ENCODE data around the gene KDM4C. TPM values are rescaled to one million over a fixed set of nuclear protein-coding genes. Genes with fewer than 3 reads are reported as not detected.
A peak's percentile ranks its signal among the peaks of the same experiment; 100 is the strongest.
"Not testable (repeated sequence)": the region's sequence is repeated elsewhere in the genome, so short reads cannot be mapped to it uniquely, and the experiment has no call there.

KDM4C gene
- total and polyA plus RNA-seq, 2 of the 8 experiments (the other 6 are each of a cell fraction or from before 2014, with no cell fraction given): 13.0 to 26.1 TPM

DNA sequence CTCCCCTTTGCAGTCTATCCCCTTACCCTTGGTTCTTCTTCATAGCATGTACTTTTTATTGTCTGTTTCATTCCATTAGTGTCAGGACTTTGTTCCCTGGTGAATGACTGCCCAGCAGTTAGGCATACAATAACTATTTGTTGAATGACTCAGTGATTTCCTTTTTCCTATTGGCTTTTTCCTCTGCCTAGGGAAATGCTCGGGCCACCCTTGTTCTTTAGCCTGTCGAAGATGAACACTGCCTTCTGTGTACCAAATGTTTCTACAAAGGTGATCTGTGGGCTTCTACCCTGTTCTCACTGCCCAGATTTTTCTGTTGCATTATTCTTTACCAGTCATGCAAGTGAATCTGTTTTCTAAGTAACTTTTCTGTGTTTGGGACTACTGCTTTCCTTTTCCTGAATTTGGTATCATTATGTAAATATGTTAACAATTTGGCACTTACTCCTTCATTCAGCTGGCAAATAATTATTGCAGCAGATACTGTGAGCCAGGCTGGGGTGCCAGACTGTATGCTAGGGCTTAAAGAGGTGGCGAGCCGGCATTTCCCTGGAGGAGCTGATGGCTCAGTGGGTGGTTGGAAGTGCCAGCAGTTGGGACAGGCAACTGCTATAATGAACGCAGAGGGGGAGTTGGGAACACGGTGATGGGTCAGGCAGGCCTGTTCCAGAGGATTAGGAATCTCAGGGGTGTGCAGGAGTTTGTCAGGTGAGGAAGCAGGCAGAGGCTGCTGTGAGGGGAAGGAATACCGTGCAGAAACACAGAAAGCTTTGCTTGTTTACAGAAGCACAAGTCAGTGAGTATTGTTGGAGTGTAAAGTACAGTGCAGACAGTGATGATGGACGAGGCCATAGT is 30.6 kb downstream of the KDM4C start (continued):
- TF ChIP-seq RAD21 (IDR thresholded peaks at IDR 0.05 in 1 of 2, conservative IDR thresholded peaks at IDR 0.05 in 1 of 2; ENCODE audit: low read depth in 2 of 2, low read length in 2 of 2) (no peak), SUZ12 (IDR thresholded peaks at IDR 0.05; ENCODE audit: low read length) (no peak), SP1 (IDR thresholded peaks at IDR 0.05; ENCODE audit: low read depth, low read length) (no peak)

- not testable (repeated sequence) for H3K27ac ChIP-seq (ENCODE audit: low read depth, low read length); H2AFZ ChIP-seq (ENCODE audit: low read length); H3K56ac ChIP-seq (replicated peaks; ENCODE audit: insufficient read length, low read depth, low read length); FAIRE-seq; H3K23me2 ChIP-seq (ENCODE audit: low read depth, low read length); H4K5ac ChIP-seq (ENCODE audit: insufficient read length, low read depth, low read length); H3K4ac ChIP-seq (replicated peaks; ENCODE audit: insufficient read length, low read depth, low read length); H3K79me1 ChIP-seq (ENCODE audit: low read depth, low read length); H3K9me3 ChIP-seq (ENCODE audit: insufficient read depth in 2 of 2, low read depth in 1 of 2, low read length in 1 of 2); H4K20me1 ChIP-seq (replicated peaks in 1 of 2; ENCODE audit: control insufficient read depth in 1 of 2, insufficient read depth in 2 of 2, low read length in 2 of 2); H2BK120ac ChIP-seq (replicated peaks; ENCODE audit: low read depth, low read length); H3K36me3 ChIP-seq (ENCODE audit: control insufficient read depth in 2 of 4, insufficient read depth in 4 of 4, low read length in 3 of 4); H3K4me3 ChIP-seq (ENCODE audit: extremely low read depth in 1 of 4, insufficient read depth in 2 of 4, low read depth in 3 of 4, low read length in 4 of 4); H3K14ac ChIP-seq (ENCODE audit: insufficient read length); H2BK20ac ChIP-seq (ENCODE audit: low read length); H3K27me3 ChIP-seq (replicated peaks in 1 of 4; ENCODE audit: control insufficient read depth in 3 of 4, extremely low read depth in 1 of 4, insufficient read depth in 3 of 4, low read length in 3 of 4); DNase-seq (ENCODE audit: low read depth in 1 of 2, low spot score in 2 of 2); H3K9ac ChIP-seq (replicated peaks in 1 of 4; ENCODE audit: extremely low read depth in 1 of 4, low read depth in 3 of 4, low read length in 3 of 4); H3K23ac ChIP-seq (ENCODE audit: insufficient read length)
- ChIA-PET POLR2A (ENCODE audit: partially characterized antibody) (interaction anchor here (0.7 to 1.3 kb wide), 4 partner anchors 9 to 13 kb away, joined by 3 read pairs; no protein-coding TSS in a partner anchor), CTCF (ENCODE audit: partially characterized antibody) (interaction anchor here (0.8 kb wide), 1 partner anchor 10 kb away, joined by 3 read pairs; no protein-coding TSS in a partner anchor)
- Histone ChIP-seq H3K79me2 (ENCODE audit: control insufficient read depth in 1 of 2, insufficient read depth in 2 of 2, low read length in 2 of 2) (peaks cover 0 to 71% of the 10 kb centered on the region in 2 experiments; a peak in 2 of 4 replicates), H2AK5ac (ENCODE audit: low read depth, low read length) (peak overlapping the region; percentile 83; the same call in 1 of the 2 replicates), H4K8ac (ENCODE audit: extremely low read depth, insufficient read depth, low read length) (peak overlapping the region; percentile 12; the same call in 1 of the 2 replicates), H2BK5ac (ENCODE audit: low read depth, low read length) (0 out of 2 replicates have a peak overlapping the region, but pooled peaks have one; percentile 35), H3K4me2 (ENCODE audit: insufficient read depth in 1 of 2, low read depth in 2 of 2, low read length in 2 of 2) (peak overlapping the region; percentile 28 to 37; a peak in 2 of 4 replicates), H3K4me1 (replicated peaks in 1 of 4; ENCODE audit: control insufficient read depth in 3 of 4, insufficient read depth in 4 of 4, low read length in 3 of 4) (peaks cover 4 to 17% (median 10%) of the 10 kb centered on the region in 4 experiments), H2BK12ac (ENCODE audit: low read depth, low read length) (0 out of 2 replicates have a peak overlapping the region, but pooled peaks have one; percentile 85), H3K18ac (ENCODE audit: extremely low read depth, low read length) (peak overlapping the region; percentile 34), H2BK15ac (ENCODE audit: low read length) (peak overlapping the region; percentile 76; the same call in 1 of the 2 replicates), H4K91ac (replicated peaks; ENCODE audit: insufficient read length, low read length) (peak overlapping the region; percentile 79)
- WGBS, 2 experiments (ENCODE audit: extremely low coverage in 1 of 2, insufficient coverage in 1 of 2, insufficient read length in 1 of 2, insufficient replicate concordance in 2 of 2, low coverage in 1 of 2, low lambda C conversion rate in 2 of 2, missing lambda C conversion rate in 1 of 2): 93% methylated on average over 8 of the region's 9 CpGs; no CpG with 5 or more reads in 1 of the 2 experiments
These were observed 31.2 kb downstream of the KDM4C start for GRCh38 chr9:6789017-6789338.

All from H1 (cell line).